Right hindlimb (tissue), 1 donor: ENCODE results near the gene PLA2G10.
"Not testable (repeated sequence)": the region's sequence is repeated elsewhere in the genome, so short reads cannot be mapped to it uniquely, and the experiment has no call there.

Source experiments
- DNase-seq: peaks from one replicate; pipeline ENCODE4 v3.0.0-alpha.2; 2018

Gene PLA2G10

DNA sequence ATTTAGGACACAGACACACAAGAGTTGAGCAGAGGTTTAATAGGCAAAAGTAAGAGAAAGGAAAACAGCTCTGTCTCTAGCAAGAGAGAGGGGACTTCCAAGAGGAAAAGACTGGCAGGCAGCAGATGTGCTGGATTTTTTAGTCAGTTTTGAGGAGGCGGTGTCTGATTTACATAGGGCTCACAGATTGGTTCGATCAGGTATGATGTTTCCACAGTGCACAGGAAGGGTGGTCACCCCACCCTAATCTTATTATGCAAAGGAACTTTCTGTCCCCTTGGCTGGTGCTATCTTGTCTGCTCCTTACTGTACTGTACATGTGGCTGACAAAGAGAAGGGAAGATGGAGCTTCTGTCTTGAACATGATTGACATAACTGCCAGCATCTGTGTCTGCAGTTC, 36.0 kb downstream of the PLA2G10 start:
- no peak for DNase-seq

GRCh38 chr16:14652726-14653125, 41.4 kb downstream of the PLA2G10 start:
- no peak for DNase-seq

- no peak for DNase-seq
Observed at GRCh38 chr16:14650629-14651028, 43.5 kb downstream of the PLA2G10 start.

GRCh38 chr16:14649816-14650215, 44.3 kb downstream of the PLA2G10 start:
- no peak for DNase-seq

DNA sequence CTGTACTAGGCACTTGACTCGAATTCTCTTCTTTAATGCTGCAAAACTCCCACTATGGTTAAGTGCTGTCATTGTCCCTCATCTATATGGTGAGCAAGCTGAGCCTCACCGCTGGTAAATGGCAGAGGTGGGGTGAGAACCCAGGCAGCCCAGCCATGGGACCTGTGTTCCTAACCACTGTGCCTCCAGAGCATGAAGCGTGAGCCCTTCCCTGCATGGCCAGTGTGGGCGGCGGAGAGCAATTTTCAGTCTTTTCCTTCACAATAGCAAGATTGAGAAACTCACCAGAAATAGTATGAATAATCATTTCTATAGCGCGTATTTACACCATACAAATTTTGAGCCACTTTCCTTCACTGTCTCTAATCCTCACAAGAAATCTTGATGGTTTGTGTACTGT, 52.2 kb downstream of the PLA2G10 start:
- no peak for DNase-seq

DNA sequence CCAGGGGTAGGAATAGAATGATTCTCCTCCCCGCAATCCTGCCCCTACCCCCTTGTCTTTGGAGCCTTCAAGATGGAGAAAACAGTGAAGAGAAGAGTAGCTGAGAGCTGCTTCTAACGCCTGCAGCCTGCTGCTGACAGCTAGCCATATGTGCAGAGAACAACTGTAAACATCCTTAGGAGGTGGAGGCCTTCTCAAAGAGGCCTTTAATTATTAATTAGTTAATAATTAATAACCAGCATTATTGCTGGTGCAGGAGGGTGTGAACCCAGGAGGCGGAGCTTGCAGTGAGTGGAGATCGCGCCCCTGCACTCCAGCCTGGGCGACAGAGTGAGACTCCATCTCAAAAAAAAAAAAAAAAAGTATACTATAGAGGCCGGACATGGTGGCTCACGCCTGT, 52.9 kb downstream of the PLA2G10 start:
- DNase-seq: no peak

DNA sequence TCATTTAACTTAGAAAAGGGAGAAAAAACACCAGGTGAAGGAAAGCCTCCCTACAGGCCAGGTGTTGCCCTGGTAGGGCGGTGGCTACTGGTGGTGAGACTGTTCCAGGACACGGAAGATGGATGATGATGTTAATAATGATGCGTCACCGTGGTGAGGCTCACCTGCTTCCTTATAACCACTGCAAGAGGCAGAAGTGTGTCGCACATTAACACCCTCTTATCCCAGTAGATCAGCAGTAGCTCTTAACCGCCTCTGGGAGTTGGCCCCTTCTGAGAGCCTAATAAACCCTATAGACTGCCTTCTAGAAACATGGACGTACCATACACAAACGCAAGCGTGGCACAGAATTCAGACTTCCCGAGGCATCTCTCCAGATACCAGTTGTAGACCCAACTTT, 53.6 kb downstream of the PLA2G10 start:
- DNase-seq: no peak

- not testable (repeated sequence) for DNase-seq
Observed at GRCh38 chr16:14636951-14637240, 57.2 kb downstream of the PLA2G10 start.

DNA sequence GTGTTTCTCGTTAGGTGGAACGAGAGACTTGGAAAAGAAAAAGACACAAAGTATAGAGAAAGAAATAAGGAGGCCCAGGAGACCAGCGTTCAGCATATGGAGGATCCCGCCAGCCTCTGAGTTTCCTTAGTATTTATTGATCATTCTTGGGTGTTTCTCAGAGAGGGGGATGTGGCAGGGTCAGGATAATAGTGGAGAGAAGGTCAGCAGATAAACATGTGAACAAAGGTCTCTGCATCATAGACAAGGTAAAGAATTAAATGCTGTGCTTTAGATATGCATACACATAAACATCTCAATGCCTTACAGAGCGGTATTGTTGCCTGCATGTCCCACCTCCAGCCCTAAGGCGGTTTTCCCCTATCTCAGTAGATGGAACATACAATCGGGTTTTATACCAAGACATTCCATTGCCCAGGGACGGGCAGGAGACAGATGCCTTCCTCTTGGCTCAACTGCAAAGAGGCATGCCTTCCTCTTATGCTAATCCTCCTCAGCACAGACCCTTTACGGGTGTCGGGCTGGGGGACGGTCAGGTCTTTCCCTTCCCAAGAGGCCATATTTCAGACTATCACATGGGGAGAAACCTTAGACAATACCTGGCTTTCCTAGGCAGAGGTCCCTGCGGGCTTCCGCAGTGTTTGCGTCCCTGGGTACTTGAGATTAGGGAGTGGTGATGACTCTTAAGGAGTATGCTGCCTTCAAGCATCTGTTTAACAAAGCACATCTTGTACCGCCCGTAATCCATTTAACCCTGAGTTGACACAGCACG, 57.7 kb downstream of the PLA2G10 start:
- not testable (repeated sequence) for DNase-seq

GRCh38 chr16:14635395-14636165, 58.5 kb downstream of the PLA2G10 start:
- DNase-seq: no peak

- no peak for DNase-seq
Observed at GRCh38 chr16:14634389-14634725, 59.8 kb downstream of the PLA2G10 start.

- peak; percentile 99 for DNase-seq
Observed at GRCh38 chr16:14632693-14633569, 61.2 kb downstream of the PLA2G10 start, which contains the start of gene BFAR. BFAR (plus strand) TSS chr16:14632951; CDS start chr16:14644347, 11,396 bp downstream.

GRCh38 chr16:14630620-14631330, 63.3 kb downstream of the PLA2G10 start:
- DNase-seq: not testable (repeated sequence)

DNA sequence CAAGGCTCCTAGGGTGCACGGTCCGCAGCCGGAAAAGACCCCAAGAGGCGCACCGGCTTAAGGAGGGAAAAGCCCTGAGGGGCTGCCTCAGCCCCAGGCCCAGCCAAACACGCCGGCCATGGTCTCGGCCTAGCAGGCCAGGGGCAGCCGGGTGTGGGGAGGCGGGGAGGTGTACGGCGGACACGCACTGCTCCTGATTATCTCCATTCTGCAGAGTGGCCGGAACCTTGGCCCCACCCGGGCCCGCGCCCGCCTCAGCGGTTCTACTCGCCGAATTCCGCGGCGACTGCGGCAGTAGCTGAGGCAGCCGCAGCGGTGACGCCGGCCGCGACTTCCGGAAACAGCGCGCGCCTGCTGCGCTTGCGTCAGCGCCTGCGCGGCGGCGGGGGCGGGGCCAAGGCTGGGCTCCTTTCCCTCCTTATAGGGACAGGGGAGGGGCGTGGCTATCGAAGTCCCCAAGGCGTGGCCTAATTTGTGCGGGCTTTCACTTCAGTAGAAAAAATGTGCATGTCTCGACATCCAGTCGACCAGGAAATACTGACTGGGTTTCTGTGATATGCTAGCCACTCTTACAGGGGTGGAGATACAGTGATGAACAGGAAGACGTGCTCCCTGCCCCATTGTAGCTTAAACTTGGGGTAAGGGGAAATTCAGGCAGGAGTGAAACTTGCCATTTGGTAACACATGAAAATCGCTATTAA, 64.0 kb downstream of the PLA2G10 start, which contains the start of gene PARN:
Gene PARN (minus strand): TSS at position 342 of the 701 bp plus-strand sequence. CDS start 135 bp downstream, at position 207.
- peak; percentile 97 for DNase-seq

GRCh38 chr16:14629612-14629918, 64.5 kb downstream of the PLA2G10 start:
- DNase-seq: peak; percentile 20

DNA sequence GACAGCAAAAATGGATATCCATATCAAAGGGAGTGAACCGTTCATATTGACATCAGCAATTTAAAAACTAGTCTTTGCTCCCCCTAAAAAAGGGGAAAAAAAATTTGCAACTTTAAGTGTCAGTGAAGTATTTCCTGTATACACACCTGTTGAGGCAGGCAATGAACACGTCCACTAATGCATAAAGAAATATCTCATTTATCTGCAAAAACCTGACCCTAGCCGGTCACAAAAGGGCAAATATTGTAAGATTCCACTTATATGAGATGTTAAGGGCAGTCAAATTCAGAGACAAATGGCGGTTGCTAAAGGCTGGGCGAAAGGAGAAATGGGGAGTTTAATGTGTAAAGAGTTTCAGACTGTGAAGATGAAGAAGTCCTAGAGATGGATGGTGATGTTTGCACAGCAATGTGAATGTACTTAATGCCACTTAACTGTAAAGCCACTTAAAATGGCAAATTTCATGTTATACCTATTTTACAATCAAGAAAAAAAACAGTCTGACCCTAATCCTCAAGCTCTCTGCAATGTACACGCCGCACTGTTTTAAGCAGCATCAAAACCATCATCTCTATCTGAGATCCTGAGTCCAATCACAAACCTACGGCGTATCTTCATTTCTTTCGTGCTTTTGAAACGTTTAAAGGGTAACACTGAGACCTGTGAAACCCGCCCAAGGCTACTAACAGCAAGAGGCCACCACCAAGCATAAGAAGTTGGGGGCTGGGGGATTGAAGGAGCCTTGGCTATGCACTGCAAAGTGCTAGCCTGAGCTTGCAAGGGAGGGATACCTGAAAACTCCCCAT, 65.1 kb downstream of the PLA2G10 start:
- DNase-seq: no peak

- DNase-seq: no peak
Observed at GRCh38 chr16:14627078-14627477, 67.0 kb downstream of the PLA2G10 start.
